Stimulated activated CD8-positive, alpha-beta memory T cell treated with anti-CD3 and anti-CD28 coated beads, Interleukin-4, amount 100 ng/mL, for 24 hours (primary cell): ENCODE data around the gene ERCC5.

Experiments
- DNase-seq: peaks from one replicate; pipeline ENCODE4 v3.0.0-alpha.2; 2020; ENCODE audit warnings: low read depth

Gene ERCC5

GRCh38 chr13:102892503-102892902, 46.7 kb downstream of the ERCC5 start:
- DNase-seq, result no peak

- DNase-seq, result no peak
These were observed 51.7 kb downstream of the ERCC5 start for GRCh38 chr13:102897371-102898138.

GRCh38 chr13:102900193-102900608, 54.4 kb downstream of the ERCC5 start:
- DNase-seq, result no peak

- DNase-seq, result no peak
These were observed 55.2 kb downstream of the ERCC5 start for GRCh38 chr13:102901056-102901455.

- DNase-seq, result no peak
These were observed 55.9 kb downstream of the ERCC5 start for GRCh38 chr13:102901615-102902305.

- DNase-seq, result no peak
These were observed 57.0 kb downstream of the ERCC5 start for GRCh38 chr13:102902789-102903347.

- DNase-seq, result no peak
These were observed 58.0 kb downstream of the ERCC5 start for GRCh38 chr13:102903659-102904407.

GRCh38 chr13:102904408-102904862, 58.6 kb downstream of the ERCC5 start:
- no peak for DNase-seq

GRCh38 chr13:102905905-102906771, 60.3 kb downstream of the ERCC5 start:
- no peak for DNase-seq

- DNase-seq, result no peak
These were observed 61.4 kb downstream of the ERCC5 start for GRCh38 chr13:102907016-102907756.

- no peak for DNase-seq
These were observed 62.2 kb downstream of the ERCC5 start for GRCh38 chr13:102907886-102908515.

GRCh38 chr13:102909971-102910370, 64.1 kb downstream of the ERCC5 start:
- DNase-seq, result no peak

- no peak for DNase-seq
These were observed 65.5 kb downstream of the ERCC5 start for GRCh38 chr13:102911336-102911735.

- DNase-seq, result no peak
These were observed 66.8 kb downstream of the ERCC5 start for GRCh38 chr13:102912599-102912998.

- DNase-seq, result no peak
These were observed 68.1 kb downstream of the ERCC5 start for GRCh38 chr13:102913914-102914313.

GRCh38 chr13:102914339-102914930, 68.6 kb downstream of the ERCC5 start:
- no peak for DNase-seq

- no peak for DNase-seq
These were observed 69.6 kb downstream of the ERCC5 start for GRCh38 chr13:102915393-102915930.

GRCh38 chr13:102917019-102917418, 71.2 kb downstream of the ERCC5 start:
- DNase-seq, result no peak

- no peak for DNase-seq
These were observed 76.4 kb downstream of the ERCC5 start for GRCh38 chr13:102922184-102922583.
